C4-2B (cell line): ENCODE data around the gene RIMKLB.

Experiments used
- ZFX ChIP-seq: fragments of 450-650 bp; IDR thresholded peaks from 2 replicates; pipeline ENCODE4 v1.6.1; 2017
- TF ChIP-seq, protein P1 (sequence below): fragments of 450-650 bp; conservative IDR thresholded peaks from 2 replicates; pipeline ENCODE4 v1.5.1; 2017; ENCODE audit warnings: mild to moderate bottlenecking

DNA sequence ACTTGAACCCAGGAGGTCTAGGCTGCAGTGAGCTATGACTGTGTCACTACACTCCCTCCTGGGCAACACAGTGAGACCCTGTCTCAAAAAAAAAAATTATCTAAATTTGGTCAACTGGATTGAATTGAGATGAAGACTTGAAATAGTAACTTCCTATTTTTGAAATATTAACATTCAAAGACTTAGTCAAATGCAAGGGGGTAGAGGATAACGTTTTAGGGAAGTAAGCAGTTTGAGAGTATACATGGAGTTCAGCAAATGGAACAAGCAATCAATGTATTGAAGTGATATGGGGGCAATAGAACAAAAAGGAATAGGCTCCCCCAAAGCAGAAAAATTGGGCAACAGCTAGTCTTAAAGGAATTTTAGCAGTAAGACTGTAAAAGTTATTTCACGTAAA is 30.5 kb upstream of the RIMKLB start:
- TF ChIP-seq, protein P1, sequence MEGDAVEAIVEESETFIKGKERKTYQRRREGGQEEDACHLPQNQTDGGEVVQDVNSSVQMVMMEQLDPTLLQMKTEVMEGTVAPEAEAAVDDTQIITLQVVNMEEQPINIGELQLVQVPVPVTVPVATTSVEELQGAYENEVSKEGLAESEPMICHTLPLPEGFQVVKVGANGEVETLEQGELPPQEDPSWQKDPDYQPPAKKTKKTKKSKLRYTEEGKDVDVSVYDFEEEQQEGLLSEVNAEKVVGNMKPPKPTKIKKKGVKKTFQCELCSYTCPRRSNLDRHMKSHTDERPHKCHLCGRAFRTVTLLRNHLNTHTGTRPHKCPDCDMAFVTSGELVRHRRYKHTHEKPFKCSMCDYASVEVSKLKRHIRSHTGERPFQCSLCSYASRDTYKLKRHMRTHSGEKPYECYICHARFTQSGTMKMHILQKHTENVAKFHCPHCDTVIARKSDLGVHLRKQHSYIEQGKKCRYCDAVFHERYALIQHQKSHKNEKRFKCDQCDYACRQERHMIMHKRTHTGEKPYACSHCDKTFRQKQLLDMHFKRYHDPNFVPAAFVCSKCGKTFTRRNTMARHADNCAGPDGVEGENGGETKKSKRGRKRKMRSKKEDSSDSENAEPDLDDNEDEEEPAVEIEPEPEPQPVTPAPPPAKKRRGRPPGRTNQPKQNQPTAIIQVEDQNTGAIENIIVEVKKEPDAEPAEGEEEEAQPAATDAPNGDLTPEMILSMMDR = no peak
- TF ChIP-seq ZFX = no peak
